Colon (tissue), 2 donors: Measurements from ENCODE around the gene ANKRD66.
"Not testable (repeated sequence)": the region's sequence is repeated elsewhere in the genome, so short reads cannot be mapped to it uniquely, and the experiment has no call there.

Source experiments
- FAIRE-seq: peaks from 2 replicates; lab custom pipeline; 2012; peaks lifted over from hg19 to GRCh38; lab: Jason Lieb, UNC
- donor health status: control.
- donor health status: control.

ANKRD66 gene

DNA sequence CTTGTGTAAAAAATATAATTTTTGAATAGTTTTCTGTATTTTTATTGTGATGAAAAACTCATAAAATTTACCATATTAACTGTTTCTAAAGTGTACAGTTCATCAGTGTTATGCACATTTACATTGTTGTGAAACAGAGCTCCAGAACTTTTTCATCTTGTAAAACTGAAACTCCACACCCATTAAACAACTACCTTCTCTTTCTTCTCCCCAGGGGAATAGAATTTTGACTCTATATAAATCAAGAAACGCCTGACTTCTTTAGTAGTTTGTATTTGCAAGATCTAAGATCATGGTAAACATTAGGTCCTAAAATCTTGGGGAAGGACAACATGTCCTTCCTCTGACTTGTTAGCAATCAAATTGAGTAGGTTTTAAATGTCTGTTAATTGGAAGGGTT lies 9.1 kb downstream of the ANKRD66 start:
- no peak for FAIRE-seq

DNA sequence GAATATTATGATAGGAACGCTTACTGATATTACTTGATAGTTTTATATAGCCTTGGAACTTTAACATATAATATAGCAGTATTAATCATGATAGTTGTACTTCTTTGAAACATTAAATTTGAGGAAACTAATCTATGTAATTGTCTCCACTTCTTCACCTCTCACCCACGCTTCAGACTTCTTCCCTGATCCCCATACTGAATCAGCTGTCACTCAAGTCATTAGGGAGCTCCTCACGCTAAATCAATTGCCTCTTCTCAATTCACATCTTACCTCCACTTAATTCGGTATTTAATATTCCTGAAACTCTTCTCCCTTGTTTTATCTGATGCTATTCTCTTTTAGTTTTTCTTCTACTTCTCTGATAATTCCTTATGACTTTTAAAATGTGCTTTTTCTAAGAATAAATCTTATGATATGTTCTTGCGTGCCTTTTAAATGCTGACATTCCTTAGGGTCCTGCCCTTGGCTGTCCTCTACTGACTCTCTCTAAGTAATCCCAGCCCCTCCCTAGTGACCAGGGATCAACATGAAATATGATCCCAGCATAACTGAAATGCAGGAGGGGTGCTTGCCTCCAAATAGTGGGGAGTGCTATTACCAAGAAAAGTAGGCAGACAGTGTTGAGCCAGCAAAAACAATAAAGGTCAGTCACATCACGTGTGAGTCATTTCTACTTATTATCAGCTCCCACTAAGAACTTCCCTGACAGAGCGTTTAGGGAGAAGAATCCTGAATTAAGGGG lies 9.9 kb downstream of the ANKRD66 start:
- no peak for FAIRE-seq

DNA sequence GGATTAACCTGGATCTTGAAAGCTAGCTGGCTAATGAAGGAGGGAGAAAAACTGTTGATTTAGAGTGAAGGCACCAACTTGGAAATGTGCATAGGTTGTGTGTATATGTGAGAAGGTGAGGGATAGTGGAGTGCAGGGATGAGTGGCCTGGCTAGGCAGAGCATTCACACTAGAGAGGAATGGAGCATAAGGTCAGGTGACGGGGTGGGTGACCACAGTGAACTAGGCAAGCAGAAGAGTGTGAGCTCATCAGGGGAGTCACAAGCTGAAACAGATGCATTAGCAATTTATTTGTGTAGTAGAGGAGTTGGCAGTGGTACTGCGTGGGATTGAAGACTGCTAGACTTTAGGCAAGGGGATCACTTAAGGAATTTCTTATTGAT lies 10.5 kb downstream of the ANKRD66 start:
- no peak for FAIRE-seq

DNA sequence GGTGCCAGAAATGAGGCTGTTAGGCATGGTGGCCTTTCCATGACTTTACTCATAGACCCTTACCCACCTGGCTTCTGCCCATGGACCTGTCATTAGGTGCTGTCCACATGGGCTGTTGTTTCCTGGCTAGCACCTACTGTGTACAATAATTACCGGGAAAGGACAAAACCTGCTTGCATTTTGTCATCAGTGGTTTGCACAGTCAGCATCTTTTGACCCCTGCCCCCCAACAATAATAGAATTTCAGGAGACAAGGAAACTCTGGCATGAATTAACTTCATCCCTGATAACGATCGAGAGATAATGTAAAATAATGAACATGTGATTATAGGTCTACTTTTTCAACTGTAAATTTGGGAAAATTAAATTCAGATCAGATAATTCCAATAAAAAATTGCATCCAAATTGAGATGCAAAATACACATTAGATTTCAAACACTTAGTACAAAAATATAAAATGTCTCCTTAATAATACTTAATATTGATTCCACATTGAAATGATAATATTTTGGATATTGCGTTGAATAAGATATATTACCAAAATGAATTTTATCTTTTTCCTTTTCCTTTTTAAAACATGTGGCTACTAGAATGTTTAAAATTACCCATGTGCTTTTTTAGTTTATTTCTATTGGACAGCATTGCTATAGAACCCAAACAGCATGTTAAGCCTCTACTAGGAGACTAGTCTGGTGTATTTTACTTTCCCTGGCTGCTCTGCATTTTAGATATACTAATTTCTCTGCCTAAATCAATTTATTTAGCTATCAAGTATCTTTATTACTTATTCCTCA lies 12.4 kb downstream of the ANKRD66 start:
- no peak for FAIRE-seq

DNA sequence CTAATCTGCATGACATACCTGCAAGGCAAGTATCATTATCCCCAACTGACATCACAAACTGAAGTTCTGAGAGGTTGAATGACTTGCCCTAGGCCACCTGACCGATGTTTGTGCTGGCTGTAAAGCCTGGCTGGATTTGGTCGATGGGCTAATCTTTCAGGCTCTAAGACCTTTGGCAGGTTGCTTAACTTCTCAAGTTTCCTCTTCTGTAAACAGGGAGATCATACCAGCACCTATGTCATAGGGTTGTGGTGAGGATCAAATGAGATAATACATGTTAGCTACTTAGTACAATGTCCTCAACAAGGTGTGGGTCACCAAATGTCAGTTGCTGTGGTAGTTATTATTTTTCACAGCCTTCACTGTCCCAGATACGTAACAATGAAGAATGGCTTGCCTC lies 14.2 kb downstream of the ANKRD66 start:
- FAIRE-seq, result no peak

DNA sequence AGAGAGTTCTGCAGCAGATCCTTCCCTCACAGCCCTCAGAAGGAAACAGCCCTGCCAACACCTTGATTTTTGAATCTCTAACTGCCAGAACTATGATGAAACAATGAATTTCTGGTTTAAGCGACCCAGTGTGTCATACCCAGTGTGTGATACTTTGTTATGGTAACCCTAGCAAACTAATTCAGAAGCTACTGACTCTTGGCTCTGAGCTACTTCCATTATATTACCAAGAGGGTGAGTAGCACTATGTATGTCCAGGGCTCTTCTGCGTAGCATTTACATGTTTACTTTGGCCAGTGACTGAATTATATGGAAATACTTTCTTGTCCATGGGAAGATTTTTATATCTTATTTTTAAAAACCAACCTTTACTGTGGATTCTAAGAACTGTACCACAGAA lies 16.7 kb downstream of the ANKRD66 start:
- FAIRE-seq, result no peak

DNA sequence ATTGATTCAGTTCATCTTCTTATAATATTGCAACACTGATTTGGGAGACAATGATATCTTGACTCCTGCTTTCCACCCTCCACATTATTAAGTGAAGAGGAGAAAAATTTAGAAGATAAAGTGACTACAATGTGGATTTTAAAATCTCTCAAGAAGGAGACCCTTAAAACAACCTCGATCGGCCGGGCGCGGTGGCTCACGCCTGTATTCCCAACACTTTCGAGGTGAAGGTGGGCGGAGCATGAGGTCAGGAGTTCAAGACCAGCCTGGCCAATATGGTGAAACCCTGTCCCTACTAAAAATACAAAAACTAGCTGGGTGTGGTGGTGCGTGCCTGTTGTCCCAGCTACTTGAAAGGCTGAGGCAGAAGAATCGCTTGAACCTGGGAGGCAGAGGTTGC lies 17.5 kb downstream of the ANKRD66 start:
- not testable (repeated sequence) for FAIRE-seq

DNA sequence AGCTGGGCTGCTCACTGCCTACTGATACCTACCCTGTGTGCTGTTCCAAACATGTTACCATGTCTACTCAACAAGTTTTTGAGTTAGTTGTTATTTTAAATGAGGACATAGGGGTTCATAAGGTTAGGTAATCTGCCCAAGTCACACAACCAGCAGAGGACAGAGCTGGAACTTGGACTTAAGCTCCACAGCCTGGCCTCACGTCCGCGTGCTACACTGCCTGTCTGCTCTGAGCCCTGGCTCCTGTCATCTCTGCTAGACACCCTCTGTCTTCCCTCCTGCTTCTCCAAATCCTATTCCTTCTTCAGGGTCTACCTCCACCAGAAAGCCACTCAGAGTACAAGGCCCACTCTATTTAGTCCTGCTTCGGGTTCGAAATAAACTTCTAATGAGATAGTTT lies 18.2 kb downstream of the ANKRD66 start:
- FAIRE-seq, result no peak

DNA sequence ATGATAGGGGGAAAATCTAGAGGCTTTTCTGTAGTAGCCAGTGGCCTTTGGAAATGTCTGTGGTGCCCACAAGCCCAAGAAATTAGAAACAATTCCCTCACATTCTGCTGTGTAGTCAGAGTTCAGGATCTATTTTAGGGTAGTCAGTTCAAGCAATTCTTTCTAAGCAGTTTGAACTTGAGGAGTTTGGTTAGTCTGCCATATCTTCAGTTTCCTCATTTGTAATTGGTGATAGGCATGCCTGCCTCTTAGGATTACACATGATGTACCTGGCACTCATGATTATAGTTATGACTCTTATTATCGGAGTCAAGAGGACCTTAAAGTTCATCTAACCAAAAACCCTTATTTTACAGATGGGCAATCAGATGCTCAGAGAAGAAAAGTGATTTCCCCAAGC lies 25.3 kb downstream of the ANKRD66 start:
- FAIRE-seq, result no peak

DNA sequence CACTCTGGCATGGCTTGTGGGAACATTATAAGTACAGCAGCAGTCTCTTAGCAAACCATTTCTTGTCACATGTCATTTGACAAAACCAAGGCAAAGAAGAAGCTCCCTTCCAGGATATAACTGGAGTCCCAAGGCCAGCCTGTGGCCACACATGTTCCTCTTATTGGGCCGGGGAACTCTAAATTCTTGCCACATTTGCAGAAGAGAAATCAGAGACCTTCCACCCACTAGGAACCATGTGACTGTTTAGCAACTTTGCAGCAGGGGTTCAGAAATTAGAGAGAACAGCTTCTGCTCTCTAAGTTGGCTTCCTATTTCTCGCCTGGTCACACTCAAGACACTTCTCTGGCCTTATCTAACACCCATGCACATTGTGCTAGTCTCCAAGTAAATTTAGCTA lies 26.0 kb downstream of the ANKRD66 start:
- no peak for FAIRE-seq

DNA sequence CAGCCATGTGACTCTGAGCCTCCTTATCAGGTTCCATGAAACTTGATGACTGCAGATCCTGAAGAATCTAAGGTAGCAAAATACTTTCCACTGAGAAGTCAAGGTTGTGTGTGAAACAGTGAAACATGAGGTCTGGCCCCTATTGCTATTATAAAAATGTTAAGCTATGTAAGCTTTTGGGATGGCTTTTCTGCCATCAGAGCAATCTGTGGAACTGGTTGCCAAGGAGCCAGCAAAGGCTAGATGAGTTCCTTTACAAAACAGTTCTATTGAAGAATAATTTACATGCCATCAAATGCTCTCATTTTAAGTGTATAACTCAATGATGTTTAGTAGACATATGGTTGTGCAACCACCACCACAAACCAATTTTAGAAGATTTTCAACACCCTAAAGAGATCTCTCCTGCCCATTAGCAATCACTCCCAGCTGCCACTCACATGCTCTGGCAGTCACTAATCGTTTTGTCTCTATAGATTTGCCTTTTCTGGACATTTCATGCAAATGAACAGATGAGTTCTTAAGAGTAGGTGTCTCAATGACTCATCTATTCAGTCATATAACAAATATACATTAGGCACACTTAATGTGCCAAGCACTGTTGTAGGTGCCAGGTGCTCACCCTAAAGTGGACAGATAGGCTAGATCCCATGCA lies 26.6 kb downstream of the ANKRD66 start:
- FAIRE-seq, result no peak

DNA sequence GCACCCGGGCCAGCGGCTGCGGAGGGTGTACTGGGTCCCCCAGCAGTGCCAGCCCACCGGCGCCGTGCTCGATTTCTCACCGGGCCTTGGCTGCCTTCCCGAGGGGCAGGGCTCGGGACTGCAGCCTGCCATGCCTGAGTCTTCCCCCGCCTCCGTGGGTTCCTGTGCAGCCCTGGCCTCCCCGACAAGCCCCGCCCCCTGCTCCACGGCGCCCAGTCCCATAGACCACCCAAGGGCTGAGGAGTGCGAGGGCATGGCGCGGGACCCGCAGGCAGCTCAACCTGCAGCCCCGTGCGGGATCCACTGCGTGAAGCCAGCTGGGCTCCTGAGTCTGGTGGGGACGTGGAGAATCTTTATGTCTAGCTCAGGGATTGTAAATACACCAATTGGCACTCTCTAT lies 28.0 kb downstream of the ANKRD66 start:
- FAIRE-seq, result not testable (repeated sequence)

DNA sequence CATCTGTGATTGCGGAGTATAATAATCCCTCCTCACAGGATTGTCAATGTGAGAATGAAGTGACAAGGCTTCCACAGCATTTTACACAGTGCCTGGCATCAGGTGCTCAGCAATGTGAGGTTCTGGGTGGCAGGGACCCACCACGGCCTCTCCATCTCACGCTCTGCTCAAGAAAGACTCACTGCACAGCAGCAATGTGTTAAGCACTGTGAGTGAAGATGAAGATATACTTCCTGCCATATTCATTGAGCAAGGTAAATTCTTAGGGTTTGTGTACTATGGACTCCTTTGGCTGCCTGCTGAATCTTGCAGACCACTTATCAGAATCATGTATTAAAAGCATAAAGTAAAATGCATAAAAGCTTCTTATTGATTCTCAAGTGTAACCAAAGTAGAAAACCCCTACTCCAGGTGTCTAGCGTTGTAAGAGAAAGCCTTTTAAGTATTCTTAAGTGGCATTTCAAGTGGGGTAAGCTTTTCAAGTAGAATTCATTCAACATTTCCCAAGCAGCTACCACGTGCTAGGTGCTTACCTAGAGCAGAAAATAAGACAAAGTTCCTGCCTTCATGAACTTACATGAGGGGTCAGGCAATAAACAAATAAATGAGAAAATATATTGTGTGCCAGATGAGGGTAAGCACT lies 29.5 kb downstream of the ANKRD66 start:
- FAIRE-seq, result no peak

DNA sequence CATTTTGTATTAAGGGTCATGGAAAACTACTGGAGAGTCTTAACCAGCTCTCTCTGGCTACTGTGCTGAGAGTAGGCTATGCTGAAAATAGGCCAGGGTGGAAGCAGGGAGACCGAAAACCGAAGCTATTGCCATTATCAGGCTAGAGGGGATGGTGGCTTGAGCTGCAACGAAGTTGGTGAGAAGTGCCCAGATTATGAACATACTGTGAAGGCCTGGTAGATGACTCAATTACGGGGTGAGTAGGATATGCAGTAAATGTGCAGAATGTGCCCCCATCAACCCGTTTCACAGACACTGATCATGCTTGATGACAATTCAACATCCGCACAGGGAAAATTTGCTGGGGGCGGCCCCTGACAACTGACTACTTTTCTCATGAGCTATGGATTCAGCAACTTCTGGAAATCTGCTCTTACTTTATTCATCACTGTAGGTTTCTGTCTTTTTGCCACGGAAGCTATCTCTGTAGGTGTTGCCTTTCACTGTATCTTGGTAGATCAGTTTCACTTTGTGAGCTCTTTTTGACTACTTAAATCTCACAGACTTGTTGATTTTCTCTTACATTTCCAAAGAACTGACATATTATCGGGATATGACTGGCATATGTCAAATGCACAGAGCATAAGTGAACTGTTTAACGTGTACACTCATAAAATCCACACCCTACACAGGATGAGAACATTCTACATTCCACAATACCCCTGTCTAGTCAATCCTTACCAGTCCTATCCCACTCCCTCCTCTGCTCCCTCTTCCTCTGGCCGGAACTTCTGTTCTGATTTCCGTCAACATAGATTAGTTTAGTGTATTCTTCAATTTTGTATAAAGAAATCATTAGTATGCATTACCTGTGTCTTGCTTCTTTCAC lies 31.0 kb downstream of the ANKRD66 start:
- FAIRE-seq, result no peak

DNA sequence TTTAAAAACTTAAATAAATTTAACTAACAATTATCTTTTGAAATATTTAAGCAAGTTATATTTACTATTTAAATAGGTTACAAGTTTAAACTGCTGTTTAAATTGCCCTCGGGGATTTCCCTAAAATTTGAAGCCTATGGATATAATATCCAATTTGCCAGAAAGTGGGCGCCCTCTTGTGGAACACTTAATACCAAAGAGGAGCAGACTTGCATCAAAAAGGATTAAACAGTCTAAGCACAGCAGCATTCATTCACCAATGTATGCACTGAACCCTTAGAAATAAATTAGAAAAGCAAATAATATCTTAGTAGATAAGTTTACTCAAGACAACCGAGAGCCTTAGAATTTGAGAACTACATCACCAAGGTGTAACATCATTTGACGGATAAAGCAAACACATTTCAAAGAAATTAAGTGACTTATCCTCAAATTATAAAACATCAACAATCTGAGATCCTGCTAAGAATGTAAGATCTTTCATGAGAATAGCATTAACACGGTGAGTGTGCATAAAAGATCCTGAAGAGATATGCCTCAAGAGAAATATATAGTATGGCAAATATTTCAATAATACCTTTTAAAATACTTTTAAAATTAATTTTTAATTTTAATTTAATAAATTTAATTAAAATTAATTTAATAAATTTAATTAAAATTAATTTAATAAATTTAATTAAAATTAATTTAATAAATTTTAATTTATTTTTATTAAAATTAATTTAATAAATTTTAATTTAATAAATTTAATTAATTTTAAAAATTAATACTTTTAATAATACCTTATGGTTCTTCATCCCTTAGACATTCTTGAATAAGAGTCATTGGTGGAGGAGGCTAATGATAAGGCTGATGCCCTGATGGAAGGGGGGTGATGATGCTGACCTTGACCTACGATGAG lies 35.0 kb downstream of the ANKRD66 start:
- FAIRE-seq, result peak; percentile 97

DNA sequence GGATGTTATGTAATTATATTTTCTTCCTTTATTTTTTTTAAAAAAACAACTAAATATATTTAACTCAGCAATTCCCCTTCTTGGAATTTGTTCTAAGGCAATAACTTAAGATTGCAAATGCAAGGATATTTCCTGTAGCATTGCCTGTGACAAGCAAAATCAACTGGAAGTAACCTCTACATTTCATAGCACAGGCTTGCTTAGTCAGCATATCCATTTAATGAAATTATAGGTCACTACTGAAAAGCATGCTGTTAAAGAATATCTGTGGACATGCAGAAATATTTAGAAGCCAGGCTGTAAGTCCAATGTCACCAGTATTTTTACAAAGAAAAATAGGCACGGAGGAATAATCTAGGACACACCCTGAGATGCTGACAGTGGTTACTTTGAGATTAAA lies 37.8 kb downstream of the ANKRD66 start:
- FAIRE-seq, result no peak

DNA sequence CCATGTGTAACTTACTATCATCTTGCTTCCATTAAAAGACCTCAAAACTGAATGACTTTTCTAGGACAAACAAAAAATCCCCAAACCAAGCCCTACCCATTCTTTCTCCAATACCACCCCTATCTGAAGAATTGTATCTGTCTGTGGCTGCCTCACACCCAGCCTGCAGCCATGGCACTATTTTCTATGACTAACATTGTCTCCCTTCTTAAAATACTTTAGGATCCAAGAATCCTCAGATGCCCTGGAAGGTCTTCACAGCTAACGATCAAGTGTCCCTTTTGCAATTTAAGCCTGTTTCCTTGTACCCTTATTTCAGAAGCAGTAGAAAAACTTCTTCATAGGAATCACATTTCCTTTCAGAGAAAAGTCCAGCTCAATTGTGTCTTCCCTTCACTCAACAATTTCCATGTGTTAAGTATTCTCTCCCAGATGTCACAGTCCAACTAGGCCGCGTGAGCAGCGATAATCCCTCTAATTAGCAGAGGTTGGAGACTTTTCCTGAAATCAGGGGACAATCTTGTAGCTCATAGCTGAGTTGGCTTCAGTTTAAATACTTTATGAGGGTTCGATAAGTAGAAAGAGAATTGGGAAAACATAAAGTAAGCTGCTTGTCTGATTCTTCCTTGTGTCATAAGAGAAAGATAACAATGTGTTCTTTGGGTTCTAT lies 41.3 kb downstream of the ANKRD66 start:
- FAIRE-seq, result no peak

DNA sequence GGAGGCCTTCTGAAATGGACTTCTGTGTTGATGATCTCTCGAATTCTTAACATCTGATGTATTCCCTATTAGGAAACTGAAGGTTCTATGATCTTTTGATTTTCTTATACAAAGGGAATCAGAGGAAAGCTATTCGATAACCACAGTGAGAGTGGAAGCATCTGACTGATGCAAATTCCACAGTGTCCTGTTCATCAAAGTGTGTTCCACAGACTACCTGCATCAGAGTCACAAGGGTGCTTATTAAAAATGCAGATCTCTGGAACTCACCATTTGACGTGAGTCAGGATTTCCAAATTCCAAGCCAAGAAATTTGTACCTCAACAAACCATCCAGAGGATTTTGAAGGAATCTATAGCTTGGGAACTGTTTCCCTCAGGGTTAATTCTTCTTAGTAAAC lies 42.1 kb downstream of the ANKRD66 start:
- no peak for FAIRE-seq

DNA sequence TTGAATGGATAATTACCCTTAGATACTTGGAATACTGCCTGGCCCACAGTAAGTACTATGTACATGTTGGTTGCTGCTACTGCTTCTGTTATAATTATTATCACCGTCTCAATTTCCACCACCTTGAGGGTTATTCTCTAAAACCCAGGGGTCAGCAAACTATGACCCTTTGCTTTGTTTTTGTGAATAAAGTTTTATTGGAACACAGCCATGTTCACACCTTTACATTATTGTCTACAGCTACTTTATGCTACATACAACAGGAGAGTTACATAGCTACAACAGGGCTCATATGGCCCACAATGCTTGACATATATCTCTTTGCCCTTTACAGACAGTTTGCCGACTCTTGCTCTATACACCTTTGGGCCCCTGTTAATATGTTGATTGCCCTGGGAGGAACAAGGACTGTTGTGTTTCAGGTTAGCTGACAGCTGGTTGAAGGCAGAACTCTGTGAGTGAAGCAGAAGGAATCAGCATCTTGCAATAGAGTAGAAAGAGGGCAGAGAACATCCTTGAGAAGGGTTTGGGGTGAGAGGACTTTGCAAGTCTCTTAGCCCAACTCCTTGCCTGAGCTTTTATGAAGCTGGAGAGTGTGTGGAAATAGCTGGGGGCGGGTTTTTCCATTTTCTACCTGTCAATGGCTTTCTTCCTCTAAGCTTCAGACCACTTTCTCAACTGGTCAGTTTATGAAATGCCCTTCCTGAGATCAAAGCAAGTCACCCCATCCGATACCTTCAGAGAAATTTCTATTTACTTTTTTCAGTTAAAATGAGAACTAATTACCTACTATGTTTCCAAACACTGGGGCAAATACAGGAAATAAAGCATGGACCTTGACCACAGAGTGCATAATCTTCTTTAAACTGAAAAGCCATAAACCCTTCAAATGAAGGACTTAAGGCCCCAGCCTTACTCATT lies 43.0 kb downstream of the ANKRD66 start:
- FAIRE-seq, result peak; percentile 47
